ENCODE data around the gene LATS1. TPM values are rescaled to one million over a fixed set of nuclear protein-coding genes. Genes with fewer than 3 reads are reported as not detected.

Gene LATS1
- 7.7 and 7.9 TPM in 2 replicates for total RNA-seq

GRCh38 chr6:149717588-149718458 lies at the start of gene LATS1:
Gene LATS1 (minus strand): TSS chr6:149718101. CDS start chr6:149702126, 15,975 bp downstream.

GRCh38 chr6:149749594-149750135 lies 31.8 kb upstream of the LATS1 start, which contains the start of gene PCMT1:
Gene PCMT1 (plus strand): TSS chr6:149749741. CDS start chr6:149749902, 161 bp downstream.

GRCh38 chr6:149746147-149746946 lies 28.4 kb upstream of the LATS1 start, which contains the start of gene NUP43:
Gene NUP43 (minus strand): TSS chr6:149746529. CDS start chr6:149746495, 34 bp downstream.

GRCh38 chr6:149648148-149649145 lies 69.5 kb downstream of the LATS1 start, which contains the start of gene KATNA1:
Gene KATNA1 (minus strand): TSS chr6:149648714. CDS start chr6:149638547, 10,167 bp downstream.

Other genes starting within 250 kb of the LATS1 start
- under 0.01 and 0.17 TPM in 2 replicates for gene ZC3H12D, start 233.1 kb downstream of the LATS1 start, total RNA-seq
- 12.6 and 19.5 TPM in 2 replicates for gene PPIL4, start 172.1 kb downstream of the LATS1 start, total RNA-seq
- 21.4 and 25.2 TPM in 2 replicates for gene GINM1, start 151.7 kb downstream of the LATS1 start, total RNA-seq
- 17.2 and 17.8 TPM in 2 replicates for gene KATNA1, start 69.4 kb downstream of the LATS1 start, total RNA-seq
- gene NUP43, start 28.4 kb upstream of the LATS1 start, total RNA-seq = 33.5 and 33.7 TPM in 2 replicates
- 136 and 157 TPM in 2 replicates for gene PCMT1, start 31.6 kb upstream of the LATS1 start, total RNA-seq
- 28.2 and 30.6 TPM in 2 replicates for gene LRP11, start 146.3 kb upstream of the LATS1 start, total RNA-seq
- gene RAET1E, start 180.0 kb upstream of the LATS1 start, total RNA-seq = under 0.01 TPM in 1 of 2 replicates, not detected in the other
- gene RAET1G, start 205.0 kb upstream of the LATS1 start, total RNA-seq = 1.0 and 1.8 TPM in 2 replicates
- gene ULBP2, start 223.9 kb upstream of the LATS1 start, total RNA-seq = 6.2 and 6.6 TPM in 2 replicates
- 3.6 and 4.0 TPM in 2 replicates for gene ULBP1, start 245.8 kb upstream of the LATS1 start, total RNA-seq

All from bronchus fibroblast of lung (primary cell).